ENCODE measurements around the gene FRMD4A.

DNA sequence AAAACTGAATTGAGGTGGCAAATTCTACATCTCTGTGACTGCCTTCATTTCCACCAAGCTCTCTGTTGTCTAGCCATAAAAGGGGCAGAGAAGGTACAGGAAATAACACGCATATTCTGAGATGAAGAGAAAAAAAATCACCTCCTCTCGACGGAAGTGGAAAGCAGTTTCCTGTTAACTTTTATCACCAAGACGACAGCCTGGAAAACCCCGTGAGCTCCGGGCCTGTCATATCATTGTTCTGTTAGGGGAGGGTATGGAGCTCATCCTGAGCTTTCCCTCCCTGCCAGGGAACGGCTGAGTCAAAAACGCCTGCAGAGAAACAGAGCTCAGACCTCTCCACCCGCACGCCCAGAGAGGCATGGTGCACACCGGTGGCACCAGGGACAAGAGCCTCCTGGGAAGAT is 543.7 kb downstream of the FRMD4A start:
- TF ChIP-seq EZH2 (IDR thresholded peaks at IDR 0.05; ENCODE audit: borderline replicate concordance, low read length) (no peak), CTCF (conservative IDR thresholded peaks at IDR 0.05 in 1 of 2, IDR thresholded peaks at IDR 0.05 in 1 of 2; ENCODE audit: extremely low read depth in 1 of 2, insufficient read depth in 1 of 2, low read depth in 1 of 2, low read length in 2 of 2) (no peak)
